ENCODE data around the gene XRCC1.
"Not testable (repeated sequence)": the region's sequence is repeated elsewhere in the genome, so short reads cannot be mapped to it uniquely, and the experiment has no call there.

Gene XRCC1

GRCh38 chr19:43575955-43576878, 890 bp upstream of the XRCC1 start:
- no peak for DNase-seq (ENCODE audit: low read depth in 3 of 3)

GRCh38 chr19:43574424-43575155, 737 bp downstream of the XRCC1 start:
- DNase-seq (ENCODE audit: low read depth in 3 of 3) = no peak

GRCh38 chr19:43572171-43572588, 3.1 kb downstream of the XRCC1 start:
- no peak for DNase-seq (ENCODE audit: low read depth in 3 of 3)

- no peak for DNase-seq (ENCODE audit: low read depth in 3 of 3)
These were observed 5.0 kb downstream of the XRCC1 start for GRCh38 chr19:43570174-43570791.

GRCh38 chr19:43569657-43570056, 5.7 kb downstream of the XRCC1 start:
- DNase-seq (ENCODE audit: low read depth in 3 of 3) = no peak

- no peak for DNase-seq (ENCODE audit: low read depth in 3 of 3)
These were observed 10.5 kb downstream of the XRCC1 start for GRCh38 chr19:43564800-43565199.

- DNase-seq (ENCODE audit: low read depth in 3 of 3) = no peak
These were observed 11.4 kb downstream of the XRCC1 start for GRCh38 chr19:43563816-43564457.

GRCh38 chr19:43562698-43563241, 12.6 kb downstream of the XRCC1 start:
- DNase-seq (ENCODE audit: low read depth in 3 of 3) = peak; percentile 35 to 64 (median 51)

- no peak for DNase-seq (ENCODE audit: low read depth in 3 of 3)
These were observed 13.1 kb downstream of the XRCC1 start for GRCh38 chr19:43562226-43562697.

GRCh38 chr19:43561139-43561970, 14.0 kb downstream of the XRCC1 start:
- no peak for DNase-seq (ENCODE audit: low read depth in 3 of 3)

GRCh38 chr19:43560687-43561086, 14.6 kb downstream of the XRCC1 start:
- peak in 1 of 3 experiments; percentile 18 for DNase-seq (ENCODE audit: low read depth in 3 of 3)

- peak; percentile 68 to 77 (median 75) for DNase-seq (ENCODE audit: low read depth in 3 of 3)
These were observed 20.0 kb downstream of the XRCC1 start for GRCh38 chr19:43555185-43555770.

- DNase-seq (ENCODE audit: low read depth in 3 of 3) = no peak
These were observed 20.9 kb downstream of the XRCC1 start for GRCh38 chr19:43554317-43554895.

- no peak for DNase-seq (ENCODE audit: low read depth in 3 of 3)
These were observed 21.7 kb downstream of the XRCC1 start for GRCh38 chr19:43553656-43554055.

GRCh38 chr19:43552616-43553015, 22.7 kb downstream of the XRCC1 start:
- DNase-seq (ENCODE audit: low read depth in 3 of 3) = no peak

- no peak for DNase-seq (ENCODE audit: low read depth in 3 of 3)
These were observed 23.2 kb downstream of the XRCC1 start for GRCh38 chr19:43552198-43552450.

- no peak for DNase-seq (ENCODE audit: low read depth in 3 of 3)
These were observed 23.7 kb downstream of the XRCC1 start for GRCh38 chr19:43551399-43552197.

- DNase-seq (ENCODE audit: low read depth in 3 of 3) = no peak
These were observed 26.6 kb downstream of the XRCC1 start for GRCh38 chr19:43548706-43549105.

- not testable (repeated sequence) for DNase-seq (ENCODE audit: low read depth in 3 of 3)
These were observed 27.4 kb downstream of the XRCC1 start for GRCh38 chr19:43547926-43548325.
